CD4-positive, alpha-beta T cell treated with Interleukin-21 for 1 hour (primary cell): Measurements from ENCODE around the gene RNF150.

Experiments used
- DNase-seq: peaks from one replicate; pipeline ENCODE4 v3.0.0-alpha.2; 2020

RNF150 gene

GRCh38 chr4:141130947-141131605, 2.2 kb downstream of the RNF150 start:
- no peak for DNase-seq

GRCh38 chr4:141127884-141128283, 5.4 kb downstream of the RNF150 start:
- DNase-seq: no peak

GRCh38 chr4:141126769-141127168, 6.5 kb downstream of the RNF150 start:
- no peak for DNase-seq

DNA sequence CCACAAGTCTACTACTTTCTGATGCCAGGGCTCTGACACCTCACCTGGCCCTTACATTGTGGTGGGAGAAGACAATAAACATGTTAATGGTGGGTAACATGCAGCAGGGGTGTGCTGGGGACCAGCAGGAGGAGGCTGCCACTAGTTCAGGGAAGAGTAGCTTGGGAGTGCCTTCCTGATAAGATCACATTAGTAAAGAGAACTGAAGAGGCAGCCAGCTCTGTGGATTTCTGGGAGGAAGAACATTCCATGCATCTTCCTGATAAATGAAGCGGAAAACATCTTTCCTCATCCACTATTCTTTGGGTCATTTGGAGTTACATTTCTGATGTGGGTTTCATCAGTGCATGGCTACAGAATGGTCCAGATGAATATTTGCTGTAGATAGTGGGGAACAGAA, 9.0 kb downstream of the RNF150 start:
- no peak for DNase-seq

DNA sequence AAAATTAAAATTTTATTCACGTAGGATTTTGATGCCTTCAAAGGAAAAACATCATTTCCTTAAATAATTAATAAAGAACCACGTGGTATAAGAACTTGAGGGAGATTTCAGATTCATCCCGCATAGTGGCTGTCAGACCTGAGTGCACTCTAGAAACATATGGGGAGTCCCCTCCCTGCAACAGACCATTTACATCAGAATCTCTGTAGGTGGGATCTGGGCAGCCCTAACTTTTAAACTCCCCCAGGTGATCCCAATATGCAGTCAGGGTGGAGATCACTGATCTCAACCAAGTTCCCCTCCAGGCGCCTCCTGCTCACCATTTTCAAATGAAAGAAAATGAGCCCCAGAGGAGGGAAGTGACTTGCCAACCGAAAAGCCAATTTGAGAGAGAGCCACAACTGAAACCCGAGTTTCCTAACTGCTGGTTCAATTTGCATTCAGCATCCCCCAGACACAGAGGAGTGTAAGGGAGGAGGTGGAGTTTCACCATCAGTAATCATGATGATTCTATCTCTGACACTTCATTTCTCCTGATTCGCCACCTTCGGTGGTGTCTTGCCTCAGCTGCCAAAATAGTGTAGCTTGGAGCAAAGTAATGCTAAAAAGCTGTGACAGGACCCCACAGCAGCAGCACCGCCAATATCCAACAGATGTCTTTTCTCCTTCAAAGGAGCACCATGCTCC, 11.4 kb downstream of the RNF150 start:
- no peak for DNase-seq

- no peak for DNase-seq
Measured at GRCh38 chr4:141121101-141121500, 12.2 kb downstream of the RNF150 start.

- DNase-seq: no peak
Measured at GRCh38 chr4:141120036-141120593, 13.2 kb downstream of the RNF150 start.

GRCh38 chr4:141119071-141119470, 14.2 kb downstream of the RNF150 start:
- no peak for DNase-seq

- DNase-seq: no peak
Measured at GRCh38 chr4:141118381-141118780, 14.9 kb downstream of the RNF150 start.

- DNase-seq: no peak
Measured at GRCh38 chr4:141117935-141118334, 15.3 kb downstream of the RNF150 start.

DNA sequence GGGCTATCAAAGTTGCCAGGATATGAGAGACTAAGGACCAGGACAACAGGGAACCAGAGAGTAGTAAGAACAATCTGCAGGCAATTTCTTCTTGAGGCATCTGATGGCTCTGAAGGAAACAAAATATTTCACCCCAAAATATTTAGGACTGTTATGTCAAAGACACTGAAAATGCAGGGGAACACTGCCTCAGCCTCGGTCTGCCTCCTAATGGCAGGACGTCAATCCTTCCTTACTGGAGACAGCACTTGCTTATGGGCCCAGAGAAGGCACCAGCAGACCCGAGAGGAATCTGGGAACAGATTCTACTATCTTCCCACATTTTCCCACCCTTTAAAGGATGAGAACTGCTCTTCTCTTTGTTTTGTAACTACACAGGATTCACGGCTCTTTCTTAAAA, 23.3 kb downstream of the RNF150 start:
- no peak for DNase-seq

DNA sequence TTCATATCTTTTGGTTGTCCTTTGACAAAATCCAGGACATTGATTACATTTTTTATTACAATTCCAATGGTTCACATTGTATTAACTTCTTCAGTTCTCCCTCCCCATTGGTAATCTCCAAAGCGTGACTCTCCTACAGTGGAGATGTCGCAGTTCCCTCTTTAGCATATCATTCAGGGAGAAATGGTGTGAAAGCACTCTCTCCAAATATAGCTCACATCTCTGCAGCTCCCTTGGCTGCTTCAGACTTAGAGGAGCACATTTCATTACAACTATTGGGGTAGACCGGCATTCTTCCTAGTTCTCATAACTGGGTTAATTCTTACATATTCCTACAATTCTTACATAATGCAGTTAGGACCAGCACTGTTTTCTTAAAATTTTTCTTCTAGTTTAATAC, 25.3 kb downstream of the RNF150 start:
- no peak for DNase-seq

DNA sequence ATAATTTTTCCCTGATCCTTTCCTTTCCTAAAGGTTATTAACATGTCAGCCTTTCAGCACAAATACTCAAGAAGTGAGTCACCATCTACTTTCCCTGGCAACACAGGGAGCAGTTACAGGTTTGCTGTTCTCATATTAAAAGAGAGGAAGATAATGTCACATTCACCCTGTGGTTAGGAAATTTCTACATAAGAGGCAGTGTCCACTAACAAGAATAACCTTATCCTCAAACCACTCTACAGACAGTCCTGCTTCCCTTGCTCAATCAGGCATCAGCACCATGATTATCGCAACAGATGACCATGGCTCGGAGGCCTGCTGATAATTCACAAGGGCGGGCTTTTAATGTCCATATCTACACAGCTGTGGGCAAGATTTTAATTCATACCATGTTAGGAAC, 30.9 kb downstream of the RNF150 start:
- no peak for DNase-seq

GRCh38 chr4:141101511-141101910, 31.8 kb downstream of the RNF150 start:
- no peak for DNase-seq

DNA sequence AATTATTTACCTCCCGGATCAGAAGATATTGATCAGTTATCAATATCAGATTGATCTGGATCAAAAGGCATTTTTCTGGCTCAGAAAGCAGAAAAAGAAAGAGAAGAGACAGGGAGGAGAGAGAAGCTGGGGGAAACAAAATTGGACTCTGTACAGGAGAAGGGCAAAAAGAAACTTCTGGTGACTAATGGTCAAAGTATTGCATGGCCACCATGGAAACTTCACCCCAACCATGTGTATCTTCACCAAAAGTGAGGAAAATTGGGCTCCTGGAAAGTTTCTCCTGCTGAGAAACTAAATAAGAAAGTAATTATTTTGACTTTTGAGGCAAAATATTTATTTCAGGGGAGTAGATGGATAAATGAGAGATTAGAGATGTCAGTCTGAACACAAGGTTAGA, 33.9 kb downstream of the RNF150 start:
- no peak for DNase-seq

- no peak for DNase-seq
Measured at GRCh38 chr4:141098163-141098562, 35.1 kb downstream of the RNF150 start.

- no peak for DNase-seq
Measured at GRCh38 chr4:141090473-141090872, 42.8 kb downstream of the RNF150 start.

DNA sequence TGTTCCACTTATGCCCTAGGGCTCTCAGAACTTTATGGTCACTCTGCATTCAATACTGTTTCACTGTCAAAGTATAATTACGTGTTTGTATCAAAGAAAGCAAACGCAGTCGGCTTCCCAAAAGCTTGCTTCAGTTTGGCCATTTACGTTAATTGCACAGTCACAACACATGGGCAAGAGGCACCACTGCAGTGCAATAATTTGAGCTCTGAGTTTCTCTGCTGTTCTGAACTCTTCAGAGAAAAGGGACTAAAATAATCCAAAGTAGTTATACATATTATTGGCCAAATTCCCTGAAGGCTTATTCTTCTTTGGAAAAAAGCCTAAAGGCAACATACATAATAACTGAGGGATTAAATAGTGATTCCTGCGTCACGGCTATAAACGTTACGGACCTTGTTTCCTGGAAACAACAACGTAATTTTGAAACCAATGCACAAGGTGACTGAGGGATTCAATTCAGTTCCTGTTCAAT, 51.3 kb downstream of the RNF150 start:
- no peak for DNase-seq

GRCh38 chr4:141080668-141081067, 52.6 kb downstream of the RNF150 start:
- DNase-seq: no peak

DNA sequence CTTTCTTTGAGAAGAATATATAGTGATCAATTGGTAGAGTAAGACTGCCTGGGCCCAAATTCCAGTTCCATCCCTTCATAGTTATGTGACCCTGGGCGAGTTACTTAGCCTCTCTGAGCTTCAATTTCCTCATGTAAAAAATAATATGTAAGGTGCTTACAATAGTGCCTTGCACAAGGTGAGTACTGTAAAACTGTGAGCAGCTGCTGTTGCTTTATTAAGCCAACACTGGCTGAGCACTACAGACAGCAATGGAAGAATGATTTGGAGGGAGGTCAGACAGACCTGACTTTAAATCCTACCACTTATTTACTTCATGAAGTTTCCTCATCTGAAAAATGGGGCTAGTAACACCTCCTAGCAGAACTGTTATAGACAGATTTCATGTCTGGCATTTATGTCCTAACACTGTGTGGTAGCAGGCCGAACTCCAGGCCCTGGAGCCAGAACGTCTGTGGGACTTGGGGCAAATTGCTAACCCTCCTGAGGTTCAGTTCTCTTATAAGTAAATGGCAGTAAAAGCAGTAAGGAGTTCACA, 53.8 kb downstream of the RNF150 start:
- DNase-seq: no peak

GRCh38 chr4:141078871-141079270, 54.4 kb downstream of the RNF150 start:
- no peak for DNase-seq

DNA sequence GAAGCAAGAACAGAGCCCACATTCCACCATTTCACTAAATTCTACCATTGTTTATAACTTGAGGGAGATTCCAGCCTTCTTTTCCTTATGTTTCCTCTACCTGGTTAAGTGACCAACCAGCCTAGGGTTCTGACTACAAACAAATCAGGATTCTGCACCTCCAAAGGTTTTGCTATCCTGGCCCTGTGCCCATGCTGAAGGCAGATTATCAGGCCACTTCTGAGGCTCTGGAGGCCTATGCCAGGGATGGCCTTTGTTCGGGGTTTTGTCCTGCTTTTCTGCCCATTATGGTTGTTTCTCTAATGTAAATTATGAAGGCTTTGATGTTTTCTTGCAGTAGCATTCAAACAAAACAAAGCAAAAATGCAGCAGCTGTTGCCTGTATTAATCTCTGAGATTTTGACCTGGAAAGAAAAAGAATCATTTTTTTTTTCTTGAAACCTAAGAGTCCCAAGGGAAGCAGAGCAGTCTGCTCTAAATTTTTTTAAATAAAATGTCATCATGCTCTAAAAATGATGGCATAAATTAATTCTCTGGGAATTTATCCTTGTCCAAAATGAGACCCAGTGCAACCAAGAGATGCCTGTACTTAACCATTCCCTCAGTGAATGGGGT, 55.6 kb downstream of the RNF150 start:
- no peak for DNase-seq

GRCh38 chr4:141075553-141075952, 57.7 kb downstream of the RNF150 start:
- no peak for DNase-seq
